HG02678 (cell line): ENCODE data around the gene HAUS6.

ENCODE experiments used
- ATAC-seq: cut with Tn5 transposase; IDR thresholded peaks from one replicate; pipeline ENCODE4 v1.9.1; 2021; ENCODE audit warnings: mild to moderate bottlenecking, moderate library complexity; ENCODE audit not compliant: unreplicated experiment

HAUS6 gene

DNA sequence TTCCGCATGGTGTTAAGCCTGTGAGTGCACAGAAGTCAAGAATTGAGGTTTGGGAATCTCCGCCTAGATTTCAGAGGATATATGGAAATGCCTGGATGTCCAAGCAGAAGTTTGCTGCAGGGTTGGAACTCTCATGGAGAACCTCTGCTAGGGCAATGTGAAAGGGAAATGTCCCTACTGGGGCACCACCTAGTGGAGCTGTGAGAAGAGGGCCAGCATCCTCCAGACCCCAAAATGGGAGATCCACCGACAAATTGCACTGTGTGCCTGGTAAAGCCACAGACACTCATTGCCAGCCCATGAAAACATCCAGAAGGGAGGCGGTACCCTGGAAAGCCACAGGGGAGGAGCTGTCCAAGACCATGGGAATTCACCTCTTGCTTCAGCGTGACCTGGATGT, 66.1 kb downstream of the HAUS6 start:
- ATAC-seq = no peak

- no peak for ATAC-seq
These were observed 69.7 kb downstream of the HAUS6 start, which contains the start of gene SAXO1 for GRCh38 chr9:19033015-19033414. TSS of gene SAXO1 (minus strand) at chr9:19033209. CDS start at chr9:19032908, 301 bp downstream.

GRCh38 chr9:19032406-19032805, 70.3 kb downstream of the HAUS6 start:
- no peak for ATAC-seq

GRCh38 chr9:19030899-19031298, 71.8 kb downstream of the HAUS6 start:
- peak; percentile 59 for ATAC-seq

DNA sequence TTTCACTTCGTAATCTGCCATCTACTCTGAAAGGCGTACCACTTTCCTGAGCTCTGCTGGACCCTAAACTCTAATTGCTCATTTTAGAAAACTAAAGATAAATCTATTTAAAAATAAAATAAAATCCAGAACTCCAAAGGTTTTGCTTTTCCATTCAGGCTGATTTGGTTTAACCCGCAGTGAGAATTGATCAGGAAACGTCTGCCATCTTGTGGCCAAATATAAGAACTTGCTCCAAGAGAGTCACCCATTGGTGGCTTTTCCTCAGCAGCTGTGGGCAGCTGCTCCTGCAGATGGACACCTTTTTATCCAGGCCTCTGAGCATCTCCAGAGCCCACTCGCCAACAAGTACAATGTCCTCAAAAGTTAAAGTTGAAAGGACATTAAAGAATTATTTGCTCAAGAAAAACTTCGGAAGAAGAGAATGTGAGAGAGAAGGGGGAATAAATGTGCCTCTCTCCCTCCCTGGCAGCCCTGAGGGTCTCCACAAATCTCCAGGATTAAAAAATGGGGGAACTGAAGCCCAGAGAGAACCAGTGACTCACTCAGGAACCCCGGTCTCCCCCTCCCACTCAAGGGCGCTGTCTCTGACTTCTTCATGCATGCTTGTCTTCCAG, 73.8 kb downstream of the HAUS6 start:
- peak; percentile 68 for ATAC-seq

- ATAC-seq = no peak
These were observed 74.9 kb downstream of the HAUS6 start for GRCh38 chr9:19027825-19028224.

DNA sequence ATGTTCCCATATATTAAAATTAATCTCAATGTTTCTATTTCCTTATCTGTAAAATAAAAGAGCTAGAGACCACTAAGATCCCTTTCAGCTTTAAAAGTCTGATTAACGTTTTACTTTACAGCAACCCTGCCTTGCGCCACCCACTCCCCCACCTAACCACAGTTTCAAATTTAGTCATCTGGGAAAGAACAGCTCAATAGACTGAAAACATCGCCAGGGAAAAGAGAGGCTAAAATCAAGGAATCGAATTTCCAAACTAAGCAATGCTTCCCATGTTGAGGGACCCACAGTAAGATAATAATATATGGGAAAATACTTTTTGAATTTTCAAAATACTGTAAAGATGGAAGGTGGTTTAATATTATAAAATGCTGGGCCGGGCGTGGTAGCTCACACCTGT, 76.3 kb downstream of the HAUS6 start:
- ATAC-seq = no peak

DNA sequence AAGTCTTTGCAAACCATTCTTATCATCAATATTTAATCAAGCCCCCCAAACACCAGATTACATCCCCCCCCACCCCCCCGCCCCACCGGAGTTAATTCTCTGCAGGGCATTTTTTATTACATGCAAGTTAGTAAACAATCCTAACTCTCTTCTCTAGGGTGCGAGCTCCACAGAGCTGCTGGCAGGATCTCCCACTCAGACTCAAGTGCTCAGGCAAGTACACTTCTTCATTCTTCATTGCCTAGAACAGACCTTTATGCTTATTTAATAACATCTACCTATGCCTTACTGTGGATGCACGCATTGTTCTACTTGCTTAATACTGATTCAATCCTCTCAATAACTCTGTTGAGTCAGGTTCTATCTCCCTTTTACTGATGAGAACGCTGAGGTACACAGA, 79.6 kb downstream of the HAUS6 start:
- ATAC-seq = no peak

DNA sequence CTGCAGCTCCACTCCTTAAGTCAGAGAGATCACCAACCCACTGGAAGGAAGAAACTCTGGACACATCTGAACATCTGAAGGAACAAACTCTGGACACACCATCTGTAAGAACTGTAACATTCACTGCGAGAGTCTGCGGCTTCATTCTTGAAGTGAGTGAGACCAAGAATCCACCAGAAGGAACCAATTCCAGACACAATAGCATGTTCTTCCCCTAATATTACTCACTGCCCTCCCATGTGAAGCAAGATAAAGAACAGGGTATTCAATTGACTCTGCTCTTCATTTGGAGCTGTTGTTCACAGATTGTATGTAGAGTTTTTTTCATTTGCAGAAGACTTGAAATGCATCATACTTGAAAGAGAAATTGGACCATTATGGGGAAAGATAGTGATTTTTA, 80.5 kb downstream of the HAUS6 start:
- peak; percentile 57 for ATAC-seq

- peak; percentile 10 for ATAC-seq
These were observed 81.1 kb downstream of the HAUS6 start for GRCh38 chr9:19021649-19022048.

- no peak for ATAC-seq
These were observed 81.7 kb downstream of the HAUS6 start for GRCh38 chr9:19020886-19021455.

GRCh38 chr9:19018201-19018600, 84.5 kb downstream of the HAUS6 start:
- ATAC-seq = no peak

- no peak for ATAC-seq
These were observed 93.2 kb downstream of the HAUS6 start for GRCh38 chr9:19009391-19009965.
